Measurements from ENCODE around the gene SPNS3.

SPNS3 gene

DNA sequence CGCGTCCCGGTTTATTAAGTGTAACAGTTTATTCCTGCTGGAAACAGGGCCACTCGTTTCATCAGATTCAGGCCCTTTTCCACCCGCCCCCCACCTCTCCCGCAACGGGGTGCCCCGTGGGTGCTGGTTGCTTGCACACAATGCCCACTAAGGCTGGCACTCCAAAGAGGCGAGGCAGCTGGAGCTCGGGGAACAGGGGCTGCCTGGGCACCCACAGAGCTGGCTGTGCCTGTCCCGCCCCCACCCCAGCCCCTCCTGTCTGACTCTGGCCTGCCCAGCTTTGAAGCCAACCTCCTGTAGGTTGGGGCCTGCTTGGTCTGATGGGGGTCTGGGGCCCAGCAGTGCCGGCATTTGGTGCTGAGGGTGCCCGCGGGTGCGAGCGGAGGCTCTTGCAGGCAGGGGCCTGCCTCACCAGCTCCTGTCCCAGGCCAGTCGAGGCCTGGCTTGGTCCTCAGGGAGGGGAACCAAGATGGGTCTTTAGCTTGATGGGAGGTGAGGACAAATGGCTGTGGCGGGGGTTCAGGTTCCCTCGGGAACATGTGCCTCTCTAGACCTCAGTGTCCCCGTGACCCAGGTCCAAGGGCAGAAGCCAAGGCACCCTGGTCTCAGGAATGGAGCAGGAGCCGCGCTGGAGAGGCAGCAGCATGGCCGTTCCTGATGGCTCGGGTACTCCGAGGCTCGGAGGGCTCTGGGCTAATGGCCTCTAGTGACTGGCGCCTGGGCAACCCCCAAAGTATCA, 101.4 kb downstream of the SPNS3 start:
- peaks cover 29% of the 10 kb centered on the region for H3K36me3 ChIP-seq (ENCODE audit: control insufficient read depth, low read length)
- H3K27ac ChIP-seq (ENCODE audit: low read depth, low read length), result no peak overlapping the region
- no peaks in the 10 kb centered on the region for H3K4me1 ChIP-seq (ENCODE audit: control insufficient read depth, low read length)
- H4K20me1 ChIP-seq (ENCODE audit: control insufficient read depth, insufficient read depth, low read depth, low read length), result no peaks in the 10 kb centered on the region
- H3K9me2 ChIP-seq (replicated peaks; ENCODE audit: control insufficient read depth, low read length), result no peaks in the 10 kb centered on the region
- H3K4me3 ChIP-seq (ENCODE audit: low read length), result no peak overlapping the region
- H3K4me2 ChIP-seq (ENCODE audit: low read length), result no peak overlapping the region
- no peaks in the 10 kb centered on the region for H3K79me2 ChIP-seq (ENCODE audit: control insufficient read depth, low read length)
- peaks cover 9% of the 10 kb centered on the region for H3F3A ChIP-seq (ENCODE audit: control insufficient read depth, insufficient read depth)
- H3K9me3 ChIP-seq (ENCODE audit: control insufficient read depth, insufficient read depth, low read length), result no peaks in the 10 kb centered on the region
- TF ChIP-seq EZH2phosphoT487 (IDR thresholded peaks at IDR 0.05; ENCODE audit: borderline replicate concordance, low read length), result no peak
- no peak for TF ChIP-seq CTCF (IDR thresholded peaks at IDR 0.05; ENCODE audit: low read depth, low read length, poor library complexity, severe bottlenecking)
- no peaks in the 10 kb centered on the region for H3K27me3 ChIP-seq (ENCODE audit: control insufficient read depth, low read length)

- no peaks in the 10 kb centered on the region for H3K9me3 ChIP-seq (ENCODE audit: control insufficient read depth, insufficient read depth, low read length)
- H3K4me2 ChIP-seq (ENCODE audit: low read length), result no peak overlapping the region
- H3K27me3 ChIP-seq (ENCODE audit: control insufficient read depth, low read length), result no peaks in the 10 kb centered on the region
- H3K4me1 ChIP-seq (ENCODE audit: control insufficient read depth, low read length), result no peaks in the 10 kb centered on the region
- peaks cover 9% of the 10 kb centered on the region for H3F3A ChIP-seq (ENCODE audit: control insufficient read depth, insufficient read depth)
- no peaks in the 10 kb centered on the region for H4K20me1 ChIP-seq (ENCODE audit: control insufficient read depth, insufficient read depth, low read depth, low read length)
- TF ChIP-seq EZH2phosphoT487 (IDR thresholded peaks at IDR 0.05; ENCODE audit: borderline replicate concordance, low read length), result no peak
- no peak for TF ChIP-seq CTCF (IDR thresholded peaks at IDR 0.05; ENCODE audit: low read depth, low read length, poor library complexity, severe bottlenecking)
- no peaks in the 10 kb centered on the region for H3K9me2 ChIP-seq (replicated peaks; ENCODE audit: control insufficient read depth, low read length)
- no peaks in the 10 kb centered on the region for H3K79me2 ChIP-seq (ENCODE audit: control insufficient read depth, low read length)
- no peak overlapping the region for H3K4me3 ChIP-seq (ENCODE audit: low read length)
- no peak overlapping the region for H3K27ac ChIP-seq (ENCODE audit: low read depth, low read length)
- peaks cover 35% of the 10 kb centered on the region for H3K36me3 ChIP-seq (ENCODE audit: control insufficient read depth, low read length)
Observed at GRCh38 chr17:4535667-4536258, 102.0 kb downstream of the SPNS3 start.

GRCh38 chr17:4536259-4536741, 102.6 kb downstream of the SPNS3 start:
- TF ChIP-seq CTCF (IDR thresholded peaks at IDR 0.05; ENCODE audit: low read depth, low read length, poor library complexity, severe bottlenecking), result no peak
- no peak for TF ChIP-seq EZH2phosphoT487 (IDR thresholded peaks at IDR 0.05; ENCODE audit: borderline replicate concordance, low read length)
- no peaks in the 10 kb centered on the region for H4K20me1 ChIP-seq (ENCODE audit: control insufficient read depth, insufficient read depth, low read depth, low read length)
- H3K4me2 ChIP-seq (ENCODE audit: low read length), result no peak overlapping the region
- no peaks in the 10 kb centered on the region for H3K9me2 ChIP-seq (replicated peaks; ENCODE audit: control insufficient read depth, low read length)
- H3K79me2 ChIP-seq (ENCODE audit: control insufficient read depth, low read length), result no peaks in the 10 kb centered on the region
- H3K9me3 ChIP-seq (ENCODE audit: control insufficient read depth, insufficient read depth, low read length), result no peaks in the 10 kb centered on the region
- H3K4me1 ChIP-seq (ENCODE audit: control insufficient read depth, low read length), result no peaks in the 10 kb centered on the region
- no peaks in the 10 kb centered on the region for H3K27me3 ChIP-seq (ENCODE audit: control insufficient read depth, low read length)
- peaks cover 9% of the 10 kb centered on the region for H3F3A ChIP-seq (ENCODE audit: control insufficient read depth, insufficient read depth)
- H3K36me3 ChIP-seq (ENCODE audit: control insufficient read depth, low read length), result peaks cover 41% of the 10 kb centered on the region
- no peak overlapping the region for H3K4me3 ChIP-seq (ENCODE audit: low read length)
- no peak overlapping the region for H3K27ac ChIP-seq (ENCODE audit: low read depth, low read length)

All from DOHH2 (cell line).